Fibroblast of lung (primary cell): ENCODE results near the gene PARP6. TPM values are rescaled to one million over a fixed set of nuclear protein-coding genes. Genes with fewer than 3 reads are reported as not detected.
"Not testable (repeated sequence)": the region's sequence is repeated elsewhere in the genome, so short reads cannot be mapped to it uniquely, and the experiment has no call there.

Experiments
- DNase-seq, 2 donors: peaks; one replicate each; pipeline versions ENCODE4 v3.0.0 to v3.0.0-alpha.2; 2010; ENCODE audit warnings: low read depth in 2 of 2
- H2AFZ ChIP-seq: 2 replicates; pipeline ENCODE4 v1.5.1; 2012; ENCODE audit warnings: low read length, control low read depth, inconsistent platforms
- H3K27ac ChIP-seq: 2 replicates; pipeline ENCODE4 v1.5.1; 2011; ENCODE audit warnings: low read length, control low read depth; ENCODE audit not compliant: insufficient read depth
- H3K27me3 ChIP-seq: 2 replicates; pipeline ENCODE4 v1.5.1; 2011; ENCODE audit warnings: mild to moderate bottlenecking, low read length; ENCODE audit not compliant: control insufficient read depth, insufficient read depth
- H3K36me3 ChIP-seq: 2 replicates; pipeline ENCODE4 v1.5.1; 2011; ENCODE audit warnings: low read length; ENCODE audit not compliant: control insufficient read depth, insufficient read depth
- H3K4me1 ChIP-seq: 2 replicates; pipeline ENCODE4 v1.5.1; 2011; ENCODE audit warnings: low read length; ENCODE audit not compliant: control insufficient read depth, insufficient read depth; ENCODE audit errors: extremely low read depth
- H3K4me2 ChIP-seq: 2 replicates; pipeline ENCODE4 v1.5.1; 2011; ENCODE audit warnings: low read length, control low read depth; ENCODE audit not compliant: insufficient read depth; ENCODE audit errors: extremely low read depth
- H3K4me3 ChIP-seq, 4 experiments: fragments of 200-600 bp in 1 of 4; sonication (generic) in 1 of 4; replicated peaks in 1 of 4; 2 replicates each; pipeline ENCODE4 v1.5.1; 2011 to 2016; ENCODE audit warnings: low read length in 4 of 4, low read depth in 3 of 4, mild to moderate bottlenecking in 3 of 4, control low read depth in 2 of 4, inconsistent platforms in 1 of 4, mixed read lengths in 1 of 4; ENCODE audit not compliant: insufficient read depth in 1 of 4; ENCODE audit errors: control extremely low read depth in 1 of 4
- H3K79me2 ChIP-seq: 2 replicates; pipeline ENCODE4 v1.5.1; 2012; ENCODE audit warnings: mild to moderate bottlenecking, low read length, inconsistent platforms; ENCODE audit not compliant: control insufficient read depth, insufficient read depth
- H3K9ac ChIP-seq: 2 replicates; pipeline ENCODE4 v1.5.1; 2011; ENCODE audit warnings: mild to moderate bottlenecking, low read length, control low read depth; ENCODE audit not compliant: insufficient read depth
- H3K9me3 ChIP-seq: 2 replicates; pipeline ENCODE4 v1.5.1; 2012; ENCODE audit warnings: low read depth, low read length; ENCODE audit not compliant: control insufficient read depth, insufficient read depth
- H4K20me1 ChIP-seq: 2 replicates; pipeline ENCODE4 v1.5.1; 2011; ENCODE audit warnings: low read length; ENCODE audit not compliant: control insufficient read depth, insufficient read depth; ENCODE audit errors: extremely low read depth
- EZH2 ChIP-seq: IDR thresholded peaks from 2 replicates; pipeline ENCODE4 v1.5.1; 2012; ENCODE audit warnings: low read length, control low read depth, mild to moderate bottlenecking; ENCODE audit errors: missing control alignments
- polyA plus RNA-seq, 2 donors: library from polyadenylated mRNA; depleted of rRNA in 1 of 2; stranded (reverse) in 1 of 2; unstranded in 1 of 2; fragments of >200 nt; gene quantifications; 2 replicates each; pipeline ENCODE4 v1.2.1, GENCODE V29; 2011 to 2012; ENCODE audit warnings: missing spikeins in 1 of 2
- total RNA-seq: library from RNA; depleted of rRNA; stranded (reverse); fragments of >200 nt; gene quantifications from 2 replicates; pipeline ENCODE4 v1.2.1, GENCODE V29; 2014
- TF ChIP-seq, protein P1 (sequence below), 2 donors: IDR thresholded peaks in 1 of 2; conservative IDR thresholded peaks in 1 of 2; 1 replicate in 1 of 2; 2 replicates in 1 of 2; pipeline ENCODE4 v1.5.1; 2011 to 2012; ENCODE audit warnings: low read length in 2 of 2, control low read depth in 1 of 2, inconsistent platforms in 1 of 2, low read depth in 1 of 2, mild to moderate bottlenecking in 1 of 2

The PARP6 gene
- total and polyA plus RNA-seq, 2 donors (not counting 1 experiment from before 2014, with no cell fraction given) = 27.4 to 37.7 TPM

DNA sequence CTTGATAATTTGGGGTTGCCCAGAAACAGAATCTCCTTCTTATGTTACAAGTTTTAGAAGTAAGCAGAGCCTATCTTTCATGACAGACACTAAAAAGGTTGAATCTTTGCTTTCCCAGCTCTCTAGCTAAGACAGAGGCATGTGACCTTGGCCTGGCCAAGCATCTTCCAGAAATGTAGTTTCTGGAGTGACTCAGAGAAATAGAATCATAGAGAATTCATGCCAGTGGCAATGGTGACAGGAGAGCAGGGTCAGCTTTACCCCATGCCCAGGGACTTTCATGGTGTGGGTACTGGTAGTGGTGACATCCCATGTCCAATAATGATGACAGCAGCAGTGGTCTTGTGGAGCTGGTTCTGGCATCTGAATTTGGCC lies 4.0 kb upstream of the PARP6 start:
- Histone ChIP-seq H3K4me2 (no peak overlapping the region), H3K27me3 (no peaks in the 10 kb centered on the region), H3K36me3 (no peaks in the 10 kb centered on the region), H3K9ac (no peak overlapping the region), H4K20me1 (no peaks in the 10 kb centered on the region), H3K4me3 (no peak overlapping the region), H3K27ac (no peak overlapping the region), H2AFZ (no peak overlapping the region), H3K79me2 (peaks cover 2% of the 10 kb centered on the region), H3K9me3 (no peaks in the 10 kb centered on the region), H3K4me1 (peaks cover 3% of the 10 kb centered on the region)
- no peak for DNase-seq
- TF ChIP-seq EZH2 = no peak
- TF ChIP-seq, protein P1, sequence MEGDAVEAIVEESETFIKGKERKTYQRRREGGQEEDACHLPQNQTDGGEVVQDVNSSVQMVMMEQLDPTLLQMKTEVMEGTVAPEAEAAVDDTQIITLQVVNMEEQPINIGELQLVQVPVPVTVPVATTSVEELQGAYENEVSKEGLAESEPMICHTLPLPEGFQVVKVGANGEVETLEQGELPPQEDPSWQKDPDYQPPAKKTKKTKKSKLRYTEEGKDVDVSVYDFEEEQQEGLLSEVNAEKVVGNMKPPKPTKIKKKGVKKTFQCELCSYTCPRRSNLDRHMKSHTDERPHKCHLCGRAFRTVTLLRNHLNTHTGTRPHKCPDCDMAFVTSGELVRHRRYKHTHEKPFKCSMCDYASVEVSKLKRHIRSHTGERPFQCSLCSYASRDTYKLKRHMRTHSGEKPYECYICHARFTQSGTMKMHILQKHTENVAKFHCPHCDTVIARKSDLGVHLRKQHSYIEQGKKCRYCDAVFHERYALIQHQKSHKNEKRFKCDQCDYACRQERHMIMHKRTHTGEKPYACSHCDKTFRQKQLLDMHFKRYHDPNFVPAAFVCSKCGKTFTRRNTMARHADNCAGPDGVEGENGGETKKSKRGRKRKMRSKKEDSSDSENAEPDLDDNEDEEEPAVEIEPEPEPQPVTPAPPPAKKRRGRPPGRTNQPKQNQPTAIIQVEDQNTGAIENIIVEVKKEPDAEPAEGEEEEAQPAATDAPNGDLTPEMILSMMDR (conservative IDR thresholded peaks at IDR 0.05 in 1 of 2, IDR thresholded peaks at IDR 0.05 in 1 of 2; ENCODE audit: low read depth in 1 of 2, low read length in 2 of 2) = no peak

- H4K20me1 ChIP-seq, H3K4me3 ChIP-seq, H3K9me3 ChIP-seq, DNase-seq, H3K27ac ChIP-seq, H3K4me1 ChIP-seq, H3K9ac ChIP-seq, H3K79me2 ChIP-seq, H3K4me2 ChIP-seq, H3K27me3 ChIP-seq, H3K36me3 ChIP-seq, H2AFZ ChIP-seq: not testable (repeated sequence)
These were observed 3.4 kb upstream of the PARP6 start for GRCh38 chr15:72275635-72276325.

DNA sequence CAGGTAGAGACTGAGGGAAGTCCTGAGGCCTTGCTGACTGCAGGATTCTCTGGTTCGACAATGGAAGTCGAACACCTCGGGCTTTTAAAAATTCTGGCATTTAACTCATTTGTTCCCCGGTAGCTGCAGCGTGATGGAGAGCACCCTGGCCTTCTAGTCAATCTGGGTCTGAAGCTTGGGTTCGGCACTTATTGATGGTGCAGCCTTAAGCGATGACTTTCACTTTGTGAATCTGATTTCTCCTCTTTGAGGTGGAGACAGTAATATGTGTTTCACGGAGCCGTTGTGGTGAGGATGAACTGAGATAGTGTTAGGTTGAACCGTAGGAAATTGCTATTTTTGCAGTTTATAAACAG lies 621 bp upstream of the PARP6 start:
- DNase-seq = no peak
- Histone ChIP-seq H3K9ac (peak overlapping the region; percentile 24), H2AFZ (peak overlapping the region; percentile 56), H3K4me2 (peak overlapping the region; percentile 76), H3K79me2 (peaks cover 6% of the 10 kb centered on the region), H3K27ac (peak overlapping the region; percentile 50), H3K4me3 (peak overlapping the region; percentile 56 to 88 (median 59)), H3K4me1 (peaks cover 8% of the 10 kb centered on the region), H3K36me3 (no peaks in the 10 kb centered on the region), H3K9me3 (no peaks in the 10 kb centered on the region), H3K27me3 (no peaks in the 10 kb centered on the region), H4K20me1 (no peaks in the 10 kb centered on the region)
- TF ChIP-seq, protein P1 (conservative IDR thresholded peaks at IDR 0.05 in 1 of 2, IDR thresholded peaks at IDR 0.05 in 1 of 2; ENCODE audit: low read depth in 1 of 2, low read length in 2 of 2) = no peak
- no peak for TF ChIP-seq EZH2
